Astrocyte (in vitro differentiated cells and primary cell): ENCODE results near the gene LRRC8D. TPM values are rescaled to one million over a fixed set of nuclear protein-coding genes. Genes with fewer than 3 reads are reported as not detected.
A peak's percentile ranks its signal among the peaks of the same experiment; 100 is the strongest.
"Not testable (repeated sequence)": the region's sequence is repeated elsewhere in the genome, so short reads cannot be mapped to it uniquely, and the experiment has no call there.

Experiments
- DNase-seq: peaks from one replicate; pipeline ENCODE4 v3.0.0-alpha.2; 2010; ENCODE audit warnings: low read depth
- FAIRE-seq: peaks from 2 replicates; lab custom pipeline; 2011; peaks lifted over from hg19 to GRCh38; lab: Jason Lieb, UNC
- H2AFZ ChIP-seq: 2 replicates; pipeline ENCODE4 v1.6.0; 2012; ENCODE audit warnings: low read depth, low read length, inconsistent platforms
- H3K27ac ChIP-seq: 2 replicates; pipeline ENCODE4 v1.5.1; 2011; ENCODE audit warnings: low read depth, low read length, inconsistent platforms
- H3K27me3 ChIP-seq: 2 replicates; pipeline ENCODE4 v1.6.0; 2011; ENCODE audit warnings: low read length, inconsistent platforms; ENCODE audit not compliant: insufficient read depth
- H3K36me3 ChIP-seq: 2 replicates; pipeline ENCODE4 v1.5.1; 2011; ENCODE audit warnings: low read length, inconsistent platforms; ENCODE audit not compliant: insufficient read depth
- H3K4me1 ChIP-seq: 2 replicates; pipeline ENCODE4 v1.5.1; 2011; ENCODE audit warnings: low read length, inconsistent platforms; ENCODE audit not compliant: insufficient read depth
- H3K4me2 ChIP-seq: 2 replicates; pipeline ENCODE4 v1.6.0; 2012; ENCODE audit warnings: low read length, inconsistent platforms
- H3K4me3 ChIP-seq: 2 replicates; pipeline ENCODE4 v1.5.1; 2011; ENCODE audit warnings: low read depth, mild to moderate bottlenecking, low read length, inconsistent platforms; ENCODE audit not compliant: insufficient read depth
- H3K79me2 ChIP-seq: 2 replicates; pipeline ENCODE4 v1.6.0; 2012; ENCODE audit warnings: mild to moderate bottlenecking, low read length, inconsistent platforms; ENCODE audit not compliant: insufficient read depth
- H3K9ac ChIP-seq: 2 replicates; pipeline ENCODE4 v1.6.0; 2012; ENCODE audit warnings: mild to moderate bottlenecking, low read length, inconsistent platforms
- H3K9me3 ChIP-seq: 2 replicates; pipeline ENCODE4 v1.5.1; 2012; ENCODE audit warnings: low read depth, mild to moderate bottlenecking, low read length, inconsistent platforms; ENCODE audit not compliant: insufficient read depth
- H4K20me1 ChIP-seq: 2 replicates; pipeline ENCODE4 v1.6.0; 2012; ENCODE audit warnings: low read length, inconsistent platforms; ENCODE audit not compliant: insufficient read depth
- H3K27ac Mint-ChIP-seq: one replicate; pipeline ENCODE4 v1.8.0; 2021; ENCODE audit warnings: mild to moderate bottlenecking, mixed read lengths; ENCODE audit not compliant: unreplicated experiment
- H3K27me3 Mint-ChIP-seq: one replicate; pipeline ENCODE4 v1.8.0; 2021; ENCODE audit warnings: low read depth, mixed read lengths; ENCODE audit not compliant: unreplicated experiment
- H3K36me3 Mint-ChIP-seq: one replicate; pipeline ENCODE4 v1.8.0; 2021; ENCODE audit warnings: low read depth, mixed read lengths; ENCODE audit not compliant: unreplicated experiment
- H3K4me1 Mint-ChIP-seq: one replicate; pipeline ENCODE4 v1.8.0; 2021; ENCODE audit warnings: low read depth, mixed read lengths; ENCODE audit not compliant: unreplicated experiment
- H3K4me3 Mint-ChIP-seq: one replicate; pipeline ENCODE4 v1.8.0; 2021; ENCODE audit warnings: mild to moderate bottlenecking, moderate library complexity, mixed read lengths; ENCODE audit not compliant: unreplicated experiment
- H3K9me3 Mint-ChIP-seq: one replicate; pipeline ENCODE4 v1.8.0; 2021; ENCODE audit warnings: mild to moderate bottlenecking, mixed read lengths; ENCODE audit not compliant: unreplicated experiment
- CTCF ChIP-seq: IDR thresholded peaks from 2 replicates; pipeline ENCODE4 v1.5.1; 2011; ENCODE audit warnings: low read depth, mild to moderate bottlenecking, inconsistent platforms, low read length, moderate library complexity; ENCODE audit not compliant: insufficient read depth
- EZH2 ChIP-seq: IDR thresholded peaks from 2 replicates; pipeline ENCODE4 v1.6.1; 2012; ENCODE audit warnings: mild to moderate bottlenecking, low read length, inconsistent platforms; ENCODE audit not compliant: insufficient read depth
- total RNA-seq: library from RNA; stranded (reverse); gene quantifications from 2 replicates; pipeline ENCODE4 v1.2.1, GENCODE V29; 2021

LRRC8D gene
- total RNA-seq, 1 donor from 2014 or later, result 36.9 TPM

DNA sequence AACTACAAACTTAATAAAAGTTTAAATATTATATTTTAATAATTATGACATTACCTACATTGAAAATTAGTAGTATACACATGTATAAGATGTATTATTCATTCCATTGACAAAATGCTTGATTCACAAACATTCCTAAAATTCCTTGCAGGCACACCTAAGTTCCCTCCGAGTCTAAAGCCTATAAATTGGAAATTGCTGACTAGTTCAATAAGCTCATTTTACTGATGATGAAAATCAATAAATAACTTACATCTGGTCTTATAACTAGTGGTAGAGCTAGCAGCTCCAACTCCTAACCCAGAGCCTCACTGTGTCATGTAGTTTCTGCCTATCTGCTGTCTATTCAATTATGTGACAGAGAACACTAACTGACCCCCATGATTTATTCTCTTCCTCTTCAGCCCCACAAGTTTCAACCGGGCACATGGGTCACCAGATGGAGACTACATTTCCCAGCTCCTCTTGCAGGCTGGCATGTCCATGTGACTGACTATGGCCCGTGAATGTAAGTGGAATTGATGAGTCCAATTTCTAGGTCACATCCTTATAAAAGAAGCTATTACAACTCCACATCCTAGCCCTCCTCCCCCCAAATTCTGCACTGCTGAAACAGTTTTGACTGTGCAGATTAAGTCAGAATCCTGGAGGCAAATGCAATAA is 29.6 kb upstream of the LRRC8D start:
- TF ChIP-seq CTCF (no peak), EZH2 (no peak)
- DNase-seq (no peak), FAIRE-seq (no peak)
- H3K4me3 ChIP-seq, result no peak overlapping the region
- no peaks in the 10 kb centered on the region for H3K36me3 Mint-ChIP-seq
- no peaks in the 10 kb centered on the region for H3K27me3 ChIP-seq
- no peak overlapping the region for H3K9ac ChIP-seq
- no peaks in the 10 kb centered on the region for H3K4me1 Mint-ChIP-seq
- H3K79me2 ChIP-seq, result no peaks in the 10 kb centered on the region
- H3K4me1 ChIP-seq, result peaks cover 2% of the 10 kb centered on the region
- no peaks in the 10 kb centered on the region for H3K9me3 ChIP-seq
- no peaks in the 10 kb centered on the region for H3K9me3 Mint-ChIP-seq
- H3K4me2 ChIP-seq, result no peak overlapping the region
- no peak overlapping the region for H2AFZ ChIP-seq
- no peaks in the 10 kb centered on the region for H4K20me1 ChIP-seq
- H3K36me3 ChIP-seq, result no peaks in the 10 kb centered on the region
- H3K4me3 Mint-ChIP-seq, result no peak overlapping the region
- no peak overlapping the region for H3K27ac ChIP-seq
- peaks cover 8% of the 10 kb centered on the region for H3K27me3 Mint-ChIP-seq
- no peak overlapping the region for H3K27ac Mint-ChIP-seq

- no peak for FAIRE-seq
- peak; percentile 62 for DNase-seq
- H3K9me3 ChIP-seq, result no peaks in the 10 kb centered on the region
- no peak overlapping the region for H3K9ac ChIP-seq
- H4K20me1 ChIP-seq, result no peaks in the 10 kb centered on the region
- H3K4me3 Mint-ChIP-seq, result no peak overlapping the region
- H3K4me2 ChIP-seq, result no peak overlapping the region
- H3K27ac ChIP-seq, result no peak overlapping the region
- no peaks in the 10 kb centered on the region for H3K79me2 ChIP-seq
- TF ChIP-seq CTCF (no peak), EZH2 (no peak)
- peaks cover 2% of the 10 kb centered on the region for H3K9me3 Mint-ChIP-seq
- no peaks in the 10 kb centered on the region for H3K4me1 Mint-ChIP-seq
- peaks cover 2% of the 10 kb centered on the region for H3K36me3 Mint-ChIP-seq
- peaks cover 2% of the 10 kb centered on the region for H3K4me1 ChIP-seq
- H3K36me3 ChIP-seq, result no peaks in the 10 kb centered on the region
- peak overlapping the region; percentile 6 for H3K27ac Mint-ChIP-seq
- no peaks in the 10 kb centered on the region for H3K27me3 ChIP-seq
- H2AFZ ChIP-seq, result peak overlapping the region; percentile 51
- H3K4me3 ChIP-seq, result no peak overlapping the region
- peaks cover 4% of the 10 kb centered on the region for H3K27me3 Mint-ChIP-seq
These were observed 26.4 kb upstream of the LRRC8D start for GRCh38 chr1:89794406-89794805.

- H3K9me3 Mint-ChIP-seq, H3K27me3 Mint-ChIP-seq, H3K4me1 Mint-ChIP-seq, H3K4me1 ChIP-seq, H3K36me3 ChIP-seq, DNase-seq, H3K27ac ChIP-seq, H3K27ac Mint-ChIP-seq, H3K36me3 Mint-ChIP-seq, H3K9ac ChIP-seq, H3K9me3 ChIP-seq, H3K27me3 ChIP-seq, H3K79me2 ChIP-seq, H3K4me2 ChIP-seq, H2AFZ ChIP-seq, H4K20me1 ChIP-seq, H3K4me3 Mint-ChIP-seq, FAIRE-seq, H3K4me3 ChIP-seq: not testable (repeated sequence)
These were observed 25.3 kb upstream of the LRRC8D start for GRCh38 chr1:89795571-89795970.

DNA sequence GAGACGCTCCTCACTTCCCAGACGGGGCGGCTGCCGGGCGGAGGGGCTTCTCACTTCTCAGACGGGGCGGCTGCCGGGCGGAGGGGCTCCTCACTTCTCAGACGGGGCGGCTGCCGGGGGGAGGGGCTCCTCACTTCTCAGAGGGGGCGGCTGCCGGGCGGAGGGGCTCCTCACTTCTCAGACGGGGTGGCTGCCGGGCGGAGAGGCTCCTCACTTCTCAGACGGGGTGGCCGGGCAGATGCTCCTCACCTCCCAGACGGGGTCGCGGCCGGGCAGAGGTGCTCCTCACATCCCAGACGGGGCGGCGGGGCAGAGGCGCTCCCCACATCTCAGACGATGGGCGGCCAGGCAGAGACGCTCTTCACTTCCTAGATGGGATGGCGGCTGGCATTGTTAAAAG is 23.0 kb upstream of the LRRC8D start:
- H3K4me3 Mint-ChIP-seq, H3K4me2 ChIP-seq, H2AFZ ChIP-seq, H3K79me2 ChIP-seq, H3K9me3 Mint-ChIP-seq, H3K4me3 ChIP-seq, H3K36me3 Mint-ChIP-seq, H4K20me1 ChIP-seq, H3K9me3 ChIP-seq, H3K27ac Mint-ChIP-seq, H3K9ac ChIP-seq, H3K27ac ChIP-seq, H3K4me1 Mint-ChIP-seq, H3K27me3 Mint-ChIP-seq, H3K4me1 ChIP-seq, FAIRE-seq, DNase-seq, H3K36me3 ChIP-seq, H3K27me3 ChIP-seq: not testable (repeated sequence)
